ENCODE data around the gene FYN. TPM values are rescaled to one million over a fixed set of nuclear protein-coding genes. Genes with fewer than 3 reads are reported as not detected.

Gene FYN
- total RNA-seq, 1 experiment from 2014 or later = 18.5 TPM

DNA sequence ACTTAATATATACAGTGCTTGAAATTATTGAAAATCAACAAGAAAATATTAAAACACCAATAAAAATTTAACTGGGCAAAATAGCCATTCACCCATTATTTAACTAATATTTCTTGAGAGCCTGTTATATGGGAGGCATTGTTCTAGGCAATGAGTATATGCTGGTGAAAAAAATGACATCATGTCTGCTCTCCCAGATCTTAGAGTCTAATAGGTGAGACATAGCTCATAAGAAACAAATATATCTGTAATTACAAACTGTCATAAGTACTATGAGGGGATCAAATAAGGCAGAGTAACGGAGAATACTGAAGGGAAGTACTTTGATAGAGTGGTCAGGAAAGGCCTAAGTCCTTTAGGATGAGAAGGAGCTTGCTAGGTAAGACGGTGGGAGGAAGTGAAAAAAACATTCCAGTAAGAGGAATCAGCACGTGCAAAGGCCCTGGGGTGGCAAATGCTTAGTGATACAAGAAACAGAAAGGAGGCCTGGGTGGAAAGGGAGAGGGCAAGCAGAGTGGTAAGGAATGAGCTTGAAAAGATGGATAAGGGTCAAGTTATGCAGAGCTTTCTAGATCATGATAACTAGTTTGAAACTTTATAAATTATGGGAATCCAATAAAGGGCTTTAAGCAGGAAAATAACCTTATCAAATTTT, 12.2 kb upstream of the FYN start:
- intact Hi-C loops (cut with micrococcal nuclease) = no loop called here
- Histone ChIP-seq H3K4me1 (ENCODE audit: control insufficient read depth in 1 of 2, insufficient read depth in 2 of 2, low read length in 2 of 2) (no peaks in the 10 kb centered on the region), H3K4me2 (ENCODE audit: low read length) (no peak overlapping the region), H4K20me1 (ENCODE audit: insufficient read depth) (no peaks in the 10 kb centered on the region), H3K9me2 (ENCODE audit: insufficient read depth) (no peaks in the 10 kb centered on the region), H3K4me3 (replicated peaks in 1 of 2; ENCODE audit: low read depth in 1 of 2, low read length in 2 of 2) (no peak overlapping the region), H3K27ac (ENCODE audit: low read depth, low read length) (no peak overlapping the region), H3K27me3 (ENCODE audit: insufficient read depth, low read length) (no peaks in the 10 kb centered on the region), H3K79me2 (ENCODE audit: insufficient read depth, low read length) (no peaks in the 10 kb centered on the region), H3K36me3 (ENCODE audit: control insufficient read depth in 1 of 2, insufficient read depth in 2 of 2, low read length in 2 of 2) (no peaks in the 10 kb centered on the region), H3K9me3 (ENCODE audit: control insufficient read depth in 1 of 2, insufficient read depth in 1 of 2, low read depth in 1 of 2, low read length in 2 of 2) (no peaks in the 10 kb centered on the region), H2AFZ (ENCODE audit: low read depth, low read length, poor library complexity, severe bottlenecking) (no peak overlapping the region), H3K9ac (ENCODE audit: low read length) (no peak overlapping the region)
- ChIA-PET RAD21 (ENCODE audit: low non-redundant PET in 1 of 2, low total read pairs in 2 of 2, uncharacterized antibody in 2 of 2, unreplicated experiment in 2 of 2) (no interaction called here), CTCF (no interaction called here), POLR2A (no interaction called here)
- ATAC-seq (no peak), DNase-seq (ENCODE audit: low read depth, low spot score) (no peak)
- TF ChIP-seq EZH2phosphoT487 (IDR thresholded peaks at IDR 0.05; ENCODE audit: borderline replicate concordance) (no peak), REST (IDR thresholded peaks at IDR 0.05; ENCODE audit: low read depth) (no peak), ATF3 (IDR thresholded peaks at IDR 0.05) (no peak), JUND (IDR thresholded peaks at IDR 0.05) (no peak), YY1 (IDR thresholded peaks at IDR 0.05; ENCODE audit: extremely low read depth, insufficient replicate concordance, low read depth, low read length) (no peak), EZH2 (IDR thresholded peaks at IDR 0.05) (no peak), POLR2AphosphoS5 (IDR thresholded peaks at IDR 0.05; ENCODE audit: low read depth, low read length) (no peak), FOSL1 (IDR thresholded peaks at IDR 0.05; ENCODE audit: low read depth) (no peak), ELF1 (IDR thresholded peaks at IDR 0.05; ENCODE audit: borderline replicate concordance, low read depth) (no peak), ZFX (IDR thresholded peaks at IDR 0.05) (no peak), ZBTB33 (IDR thresholded peaks at IDR 0.05; ENCODE audit: extremely low read depth, insufficient replicate concordance, low read length) (no peak), POLR2A (IDR thresholded peaks at IDR 0.05; ENCODE audit: borderline replicate concordance, extremely low read depth, insufficient read depth, insufficient read length) (no peak)
- TF ChIP-seq, protein P1, sequence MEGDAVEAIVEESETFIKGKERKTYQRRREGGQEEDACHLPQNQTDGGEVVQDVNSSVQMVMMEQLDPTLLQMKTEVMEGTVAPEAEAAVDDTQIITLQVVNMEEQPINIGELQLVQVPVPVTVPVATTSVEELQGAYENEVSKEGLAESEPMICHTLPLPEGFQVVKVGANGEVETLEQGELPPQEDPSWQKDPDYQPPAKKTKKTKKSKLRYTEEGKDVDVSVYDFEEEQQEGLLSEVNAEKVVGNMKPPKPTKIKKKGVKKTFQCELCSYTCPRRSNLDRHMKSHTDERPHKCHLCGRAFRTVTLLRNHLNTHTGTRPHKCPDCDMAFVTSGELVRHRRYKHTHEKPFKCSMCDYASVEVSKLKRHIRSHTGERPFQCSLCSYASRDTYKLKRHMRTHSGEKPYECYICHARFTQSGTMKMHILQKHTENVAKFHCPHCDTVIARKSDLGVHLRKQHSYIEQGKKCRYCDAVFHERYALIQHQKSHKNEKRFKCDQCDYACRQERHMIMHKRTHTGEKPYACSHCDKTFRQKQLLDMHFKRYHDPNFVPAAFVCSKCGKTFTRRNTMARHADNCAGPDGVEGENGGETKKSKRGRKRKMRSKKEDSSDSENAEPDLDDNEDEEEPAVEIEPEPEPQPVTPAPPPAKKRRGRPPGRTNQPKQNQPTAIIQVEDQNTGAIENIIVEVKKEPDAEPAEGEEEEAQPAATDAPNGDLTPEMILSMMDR (IDR thresholded peaks at IDR 0.05 in 2 of 3, conservative IDR thresholded peaks at IDR 0.05 in 1 of 3; ENCODE audit: borderline replicate concordance in 1 of 3, insufficient read depth in 1 of 3, low read depth in 2 of 3, low read length in 2 of 3) = no peak
- no TSS peak for BruUV-seq (replicated peaks)
